GM18870 (cell line): Measurements from ENCODE around the gene BEAN1.
"Not testable (repeated sequence)": the region's sequence is repeated elsewhere in the genome, so short reads cannot be mapped to it uniquely, and the experiment has no call there.

Source experiments
- ATAC-seq: cut with Tn5 transposase; IDR thresholded peaks from one replicate; pipeline ENCODE4 v1.9.1; 2021; ENCODE audit warnings: moderate library complexity; ENCODE audit not compliant: unreplicated experiment

Gene BEAN1

DNA sequence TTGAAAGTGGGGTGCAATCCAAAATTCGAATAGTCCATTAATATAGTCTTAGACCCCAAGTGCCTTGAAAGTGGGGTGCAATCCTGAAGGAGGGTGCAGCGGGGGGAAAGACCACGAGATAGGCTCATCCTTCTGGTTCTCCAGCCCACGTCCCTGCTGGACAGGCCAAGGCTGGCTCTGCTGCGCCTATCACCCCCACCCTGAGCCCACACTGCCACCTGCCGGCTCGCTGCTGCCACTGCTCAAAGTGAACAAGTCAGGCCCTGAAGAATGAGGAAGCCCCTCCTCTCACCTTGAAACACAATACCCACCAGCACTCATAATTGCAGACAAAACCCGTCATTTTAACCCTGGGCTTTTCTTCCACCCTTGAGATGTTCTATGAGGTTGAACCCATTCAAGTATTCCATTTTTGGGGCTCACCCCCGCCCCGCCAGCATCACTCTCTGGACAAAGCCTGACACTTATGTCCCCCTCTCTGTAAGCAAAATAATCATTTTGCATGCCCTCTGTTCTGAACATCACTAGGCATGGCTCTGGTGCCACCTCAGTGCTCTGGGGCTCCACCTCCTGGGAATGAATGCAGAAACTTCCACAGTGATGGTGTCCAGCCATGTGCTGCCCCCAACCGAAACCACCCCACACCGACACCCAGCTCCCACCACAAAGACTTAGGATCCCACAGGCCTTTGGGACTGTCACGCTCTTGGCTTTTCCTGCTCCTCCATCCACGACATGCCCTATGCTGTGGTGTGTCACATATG lies 56.8 kb downstream of the BEAN1 start:
- no peak for ATAC-seq

DNA sequence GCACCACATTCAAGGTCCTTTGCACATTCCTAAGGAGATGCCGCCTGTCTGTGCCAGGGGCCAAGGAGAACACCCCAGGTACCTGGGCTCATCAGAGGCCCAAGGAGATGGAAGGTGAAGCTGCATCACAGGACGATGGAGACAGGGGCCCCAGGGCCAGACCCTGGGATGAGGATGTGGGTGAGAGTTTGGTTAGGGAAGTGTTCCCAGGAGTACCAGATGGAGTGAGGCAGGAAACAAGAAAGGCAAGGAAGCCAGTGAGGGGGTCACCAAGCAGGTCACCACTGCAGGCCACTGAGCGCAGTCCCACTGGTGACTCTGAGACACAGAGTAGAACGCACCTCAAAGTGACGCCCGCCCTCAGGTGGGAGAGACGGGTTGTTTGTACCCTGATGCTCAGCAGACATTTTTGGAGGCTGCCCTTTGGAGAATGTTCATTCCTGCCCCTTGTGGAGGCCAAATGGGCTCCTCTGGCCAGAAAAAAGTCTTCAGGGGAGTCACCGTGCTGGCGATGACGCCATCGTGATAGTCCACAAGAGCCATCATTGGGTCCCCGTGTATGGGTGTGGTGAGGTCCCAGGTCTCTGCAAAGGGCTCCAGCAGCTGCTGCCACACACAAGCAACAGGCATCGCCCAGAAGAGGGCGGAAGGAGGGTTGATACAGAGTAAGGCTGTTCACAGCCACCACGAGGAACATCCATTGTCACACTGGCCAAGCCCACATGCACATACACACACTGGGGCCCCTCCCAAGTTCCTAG lies 57.5 kb downstream of the BEAN1 start:
- no peak for ATAC-seq

DNA sequence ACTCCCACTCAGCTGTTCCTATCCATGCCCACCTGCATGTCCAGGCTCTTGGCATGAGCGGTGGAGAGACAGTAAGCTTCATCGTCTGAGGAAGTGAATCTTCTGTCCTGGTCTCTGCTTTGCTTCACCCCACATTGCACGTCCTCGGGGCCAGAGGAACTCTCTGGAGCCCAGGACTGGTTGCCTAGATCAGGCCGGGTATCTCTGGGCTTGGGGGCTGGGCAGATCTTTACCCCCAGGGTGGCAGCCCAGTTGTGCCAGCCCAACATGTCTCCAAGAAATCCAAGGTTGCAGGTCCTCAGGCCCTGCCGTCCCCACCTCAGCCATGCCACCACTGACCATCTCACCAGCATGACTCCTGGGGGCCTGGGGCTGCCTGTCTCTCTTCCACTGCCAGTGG lies 58.3 kb downstream of the BEAN1 start:
- ATAC-seq, result no peak

DNA sequence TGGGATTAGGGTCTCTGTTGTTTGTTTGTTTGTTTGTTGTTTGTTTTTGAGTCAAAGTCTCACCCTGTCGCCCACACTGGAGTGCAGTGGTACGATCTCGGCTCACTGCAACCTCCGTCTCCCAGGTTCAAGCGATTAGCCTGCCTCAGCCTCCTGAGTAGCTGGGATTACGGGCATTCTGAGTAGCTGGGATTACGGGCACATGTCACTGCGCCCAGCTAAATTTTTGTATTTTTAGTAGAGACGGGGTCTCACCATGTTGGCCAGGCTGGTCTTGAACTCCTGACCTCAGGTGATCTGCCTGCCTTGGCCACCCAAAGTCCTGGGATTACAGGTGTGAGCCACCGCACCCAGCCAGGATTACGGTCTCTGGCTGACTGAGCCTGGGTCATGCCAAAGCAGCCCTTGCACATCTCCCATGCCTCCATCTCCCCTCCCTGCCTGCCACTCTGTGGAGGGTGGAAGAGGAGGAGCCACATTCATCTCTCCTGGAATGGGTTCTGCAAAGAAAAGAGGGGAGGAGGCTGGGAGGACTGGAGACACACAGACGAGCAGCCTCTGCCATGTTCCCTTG lies 59.2 kb downstream of the BEAN1 start:
- ATAC-seq, result no peak

DNA sequence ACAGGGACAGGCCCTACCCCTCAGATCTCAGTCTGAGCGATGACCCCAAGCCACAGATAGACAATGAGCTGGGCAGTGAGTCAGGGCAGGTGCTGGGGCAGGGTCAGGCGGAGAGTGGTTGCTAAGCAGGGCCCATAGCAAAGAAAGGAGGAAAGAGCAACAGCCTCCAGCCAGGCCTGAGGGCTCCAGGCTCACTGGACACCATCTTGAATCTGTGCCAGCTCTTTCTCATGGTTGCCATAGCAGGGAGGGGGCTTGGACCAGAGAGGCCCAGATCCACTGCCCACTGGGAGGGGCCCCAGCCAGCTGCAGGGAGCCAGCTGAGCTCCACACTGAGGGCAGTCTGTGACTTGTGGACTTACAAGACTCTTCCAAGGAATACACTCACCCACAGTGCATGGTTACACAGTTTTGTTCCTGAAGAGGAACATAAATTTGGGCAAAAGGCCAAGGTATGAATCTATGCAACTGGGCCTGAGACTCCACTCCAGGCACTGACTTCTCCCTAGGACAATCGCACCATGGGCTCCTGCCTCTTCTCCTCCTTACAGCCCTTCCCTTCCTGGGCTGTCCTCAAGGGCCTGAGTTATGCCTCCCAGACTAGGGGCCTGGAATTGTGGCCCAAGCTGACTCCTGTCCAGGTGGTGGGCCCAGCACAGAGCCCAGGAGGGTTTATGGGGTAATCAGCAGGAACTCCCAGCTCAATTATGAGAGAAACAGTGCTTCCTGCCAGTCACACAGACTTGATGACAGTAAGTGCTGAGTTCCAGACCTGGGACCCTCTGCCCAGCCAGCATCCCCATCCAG lies 59.9 kb downstream of the BEAN1 start:
- no peak for ATAC-seq

DNA sequence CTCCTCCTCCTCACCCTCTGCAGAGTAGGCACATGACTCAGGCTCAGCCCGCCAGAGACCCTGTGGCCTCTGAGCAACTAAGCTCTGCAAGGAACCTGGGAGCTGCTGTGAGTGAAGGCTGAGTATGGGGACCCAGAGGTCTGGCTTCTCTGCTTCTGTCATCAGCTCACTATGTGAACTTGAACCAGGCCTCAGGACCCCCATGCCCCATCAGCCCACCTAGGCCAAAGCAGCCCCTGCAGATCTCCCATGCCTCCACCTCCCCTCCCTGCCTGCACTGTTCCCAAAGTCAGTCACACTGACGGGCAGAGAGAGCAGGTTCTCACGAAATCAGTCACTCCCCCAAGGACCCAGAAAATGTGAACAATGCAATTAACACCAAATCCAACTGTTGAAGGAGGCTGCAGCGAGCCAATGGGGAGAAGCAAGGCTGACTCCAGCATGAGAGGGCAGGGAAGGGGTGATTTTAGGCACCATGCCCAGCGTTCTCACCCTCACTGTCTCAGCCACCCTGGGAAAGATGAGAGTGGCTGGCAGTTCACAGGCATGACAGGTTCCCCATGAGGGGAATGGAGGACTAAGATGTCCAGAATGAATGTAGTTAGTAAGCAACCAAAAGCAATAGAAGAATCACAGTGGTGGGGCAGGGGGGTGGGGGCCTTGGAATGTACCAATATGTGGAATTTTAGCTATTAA lies 60.6 kb downstream of the BEAN1 start:
- no peak for ATAC-seq

DNA sequence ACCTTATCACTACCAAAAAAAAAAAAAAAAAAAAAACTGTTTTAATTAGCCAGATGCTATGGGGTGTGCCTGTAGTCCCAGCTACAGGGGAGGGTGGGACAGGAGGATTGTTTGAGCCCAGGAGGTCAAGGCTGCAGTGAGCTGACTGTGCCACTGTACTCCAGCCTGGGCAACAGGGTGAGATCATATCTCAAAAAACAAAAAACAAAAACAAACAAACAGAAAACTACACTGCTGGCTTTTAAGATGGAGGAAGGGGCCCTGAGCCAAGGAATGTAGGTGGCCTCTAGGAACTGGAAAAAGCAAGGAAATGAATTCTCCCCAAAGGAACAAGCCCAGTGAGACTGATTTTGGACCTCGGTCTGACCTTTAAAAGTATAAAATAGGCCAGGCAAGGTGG lies 61.4 kb downstream of the BEAN1 start:
- ATAC-seq, result no peak

DNA sequence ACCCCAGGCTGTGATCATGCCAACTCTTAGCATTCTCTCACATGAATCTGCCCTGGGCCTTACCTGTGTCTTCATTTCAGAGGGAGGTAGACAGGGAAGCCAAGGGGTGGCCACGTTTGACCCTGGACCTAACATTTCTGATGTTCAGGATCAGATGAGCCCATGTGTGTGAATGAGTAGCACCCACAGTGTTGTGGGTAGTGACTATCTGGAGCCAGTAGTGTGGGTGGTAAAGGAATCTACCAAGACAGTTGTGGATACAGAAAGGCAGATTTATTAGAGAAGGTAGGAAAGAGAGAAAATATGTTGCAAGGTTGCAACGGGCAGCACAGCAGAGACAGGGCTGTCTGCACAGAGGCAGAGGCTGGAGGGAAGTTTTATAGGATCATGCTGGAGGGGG lies 62.3 kb downstream of the BEAN1 start:
- no peak for ATAC-seq

DNA sequence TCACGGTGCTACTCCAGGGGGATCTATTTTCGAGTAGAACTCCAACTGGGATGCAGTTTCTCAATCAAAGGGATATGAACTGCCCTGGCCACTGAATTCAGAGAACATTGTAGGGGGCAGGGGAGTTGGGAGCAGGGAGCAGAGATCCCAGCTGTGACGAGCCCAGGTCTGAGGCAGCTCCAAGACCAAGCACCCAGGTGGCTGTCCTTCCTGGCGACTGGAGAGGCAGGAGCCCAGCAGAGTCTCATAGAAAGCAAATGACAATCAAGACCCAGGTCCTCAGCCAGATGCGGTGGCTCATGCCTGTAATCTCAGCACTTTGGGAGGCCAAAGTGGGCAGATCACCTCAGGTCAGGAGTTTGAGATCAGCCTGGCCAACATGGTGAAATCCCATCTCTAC lies 62.7 kb downstream of the BEAN1 start:
- no peak for ATAC-seq

DNA sequence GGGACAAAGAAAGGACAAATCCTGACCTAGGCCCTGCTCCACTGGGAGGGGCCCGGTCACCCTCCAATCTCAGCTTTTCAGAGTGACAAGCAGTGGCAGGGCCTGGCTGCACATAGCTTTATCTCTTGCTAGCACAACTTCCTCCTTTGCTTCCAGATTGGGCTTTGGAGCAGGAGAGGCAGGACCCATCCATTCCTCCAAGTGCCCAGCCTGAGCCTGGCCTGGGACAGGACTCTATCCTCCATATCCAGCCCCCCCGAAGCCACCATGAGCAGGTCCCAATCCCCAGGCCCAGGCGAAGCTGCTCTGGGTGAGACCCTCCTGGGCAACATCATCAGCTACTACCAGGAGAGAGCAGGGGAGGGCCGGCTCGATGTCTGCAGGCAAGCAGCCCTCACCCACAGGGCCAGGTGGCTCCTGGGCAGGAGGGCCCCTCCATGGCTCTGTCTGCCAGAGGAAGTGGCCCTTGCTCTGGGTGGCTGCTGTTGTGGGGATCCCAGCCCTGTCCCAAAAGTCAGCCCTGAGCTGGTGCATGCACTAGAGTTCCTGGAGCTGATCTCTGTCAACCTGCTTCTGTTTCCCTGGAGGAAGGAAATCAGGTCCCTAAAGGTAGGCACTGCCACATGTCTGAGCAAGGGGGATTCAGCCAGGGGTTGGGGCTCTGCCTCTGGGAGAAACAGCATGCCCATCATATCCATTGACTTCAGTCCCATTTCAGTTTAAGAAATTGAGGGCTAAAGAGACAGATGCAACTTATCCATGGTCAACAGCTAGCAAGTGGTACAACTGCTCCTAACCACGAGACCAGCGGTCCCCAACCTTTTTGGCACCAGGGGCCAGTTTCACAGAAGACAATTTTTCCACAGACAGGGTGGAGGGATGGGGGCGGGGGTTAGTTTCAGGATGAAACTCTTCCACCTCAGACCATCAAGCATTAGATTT lies 64.0 kb downstream of the BEAN1 start:
- ATAC-seq, result no peak

DNA sequence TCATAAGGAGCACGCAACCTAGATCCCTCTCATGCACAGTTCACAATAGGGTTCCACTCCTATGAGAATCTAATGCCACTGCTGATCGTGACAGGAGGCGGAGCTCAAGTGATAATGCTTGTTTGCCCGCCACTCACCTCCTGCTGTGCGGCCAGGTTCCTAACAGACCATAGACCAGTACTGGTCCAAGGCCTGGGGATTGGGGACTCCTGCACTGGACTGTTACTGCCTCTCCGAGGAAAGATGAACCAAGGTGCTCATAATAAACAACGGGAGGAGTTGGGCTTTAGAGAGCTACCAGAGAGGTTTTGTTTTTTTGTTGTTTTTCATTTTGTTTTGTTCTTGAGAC lies 64.6 kb downstream of the BEAN1 start:
- ATAC-seq, result no peak

DNA sequence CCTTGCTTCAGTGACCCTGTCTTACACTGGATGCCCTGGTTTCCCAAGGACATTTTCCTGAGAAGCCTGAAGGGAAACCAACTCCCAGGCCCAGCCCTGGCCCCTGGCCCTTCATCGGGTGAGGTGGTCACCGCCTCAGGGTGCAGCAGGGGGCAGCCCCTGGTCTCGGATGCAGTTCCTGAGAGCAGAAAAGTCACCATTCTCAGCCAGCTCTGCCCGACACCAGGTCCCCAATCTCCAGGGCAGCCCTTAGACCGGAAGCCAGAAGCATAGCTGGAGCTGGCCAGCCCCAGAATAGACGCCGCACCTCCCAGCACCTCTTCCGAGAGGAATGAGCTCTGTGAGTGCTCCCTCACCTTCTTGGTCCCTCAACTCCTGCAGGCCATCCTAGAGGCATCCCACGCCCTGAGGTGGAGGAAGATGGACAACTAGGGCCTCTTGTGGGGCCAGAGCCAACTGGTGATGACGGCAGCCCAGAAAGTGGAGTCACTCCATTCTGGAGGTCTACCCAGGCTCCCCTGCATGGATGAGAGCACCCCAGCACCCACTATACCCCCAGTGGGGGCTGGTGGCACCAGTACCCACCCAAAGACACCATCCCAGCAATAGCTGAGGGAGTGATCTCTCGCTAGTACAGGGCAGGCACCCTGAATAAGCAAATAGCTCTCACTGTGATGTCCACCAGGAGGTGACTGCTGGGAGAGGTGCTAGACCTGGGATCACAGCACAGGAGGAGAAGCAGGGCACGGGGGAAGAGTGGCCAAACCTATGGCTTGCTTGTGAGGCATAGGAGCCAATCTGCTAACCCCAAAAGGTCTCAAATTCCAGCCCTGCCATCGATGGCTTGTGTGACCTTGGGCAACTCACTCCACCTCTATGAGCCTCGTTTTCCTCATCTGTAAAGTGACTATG lies 66.7 kb downstream of the BEAN1 start:
- ATAC-seq, result no peak

DNA sequence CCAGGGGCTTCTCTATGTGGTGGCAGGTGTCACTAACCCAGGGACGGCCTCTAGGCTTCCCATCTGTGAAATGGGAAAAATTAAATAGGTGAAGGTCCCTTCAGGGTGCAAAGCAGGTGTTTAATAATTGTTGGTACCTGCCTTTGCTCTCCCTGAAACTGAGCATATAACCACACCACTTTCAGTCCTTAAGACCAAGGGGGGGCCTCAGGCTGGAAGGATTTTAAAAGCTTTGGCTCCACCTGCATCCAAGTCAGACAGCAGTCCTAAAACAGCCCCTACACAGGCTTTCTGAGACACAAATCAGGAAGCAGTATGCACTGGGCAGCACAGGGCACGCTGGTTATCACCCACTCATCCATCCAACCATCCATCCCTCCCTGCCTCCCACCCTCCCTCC lies 67.8 kb downstream of the BEAN1 start:
- no peak for ATAC-seq

DNA sequence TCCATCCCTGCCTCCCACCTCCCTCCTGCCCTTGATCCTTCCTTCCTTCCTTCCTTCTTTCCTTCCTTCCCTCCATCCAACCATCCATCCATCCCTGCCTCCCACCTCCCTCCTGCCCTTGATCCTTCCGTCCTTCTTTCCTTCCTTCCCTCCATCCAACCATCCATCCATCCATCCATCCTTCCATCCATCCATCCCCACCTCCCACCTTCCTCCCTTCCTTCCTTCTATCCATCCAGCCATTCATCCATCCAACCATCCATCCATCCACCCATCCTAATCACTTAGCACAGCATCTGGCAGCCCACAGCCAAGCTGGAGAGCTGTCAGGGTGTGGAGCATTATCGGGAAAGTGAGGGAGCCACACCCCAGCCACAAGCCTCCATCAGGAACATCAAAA lies 68.3 kb downstream of the BEAN1 start:
- no peak for ATAC-seq

DNA sequence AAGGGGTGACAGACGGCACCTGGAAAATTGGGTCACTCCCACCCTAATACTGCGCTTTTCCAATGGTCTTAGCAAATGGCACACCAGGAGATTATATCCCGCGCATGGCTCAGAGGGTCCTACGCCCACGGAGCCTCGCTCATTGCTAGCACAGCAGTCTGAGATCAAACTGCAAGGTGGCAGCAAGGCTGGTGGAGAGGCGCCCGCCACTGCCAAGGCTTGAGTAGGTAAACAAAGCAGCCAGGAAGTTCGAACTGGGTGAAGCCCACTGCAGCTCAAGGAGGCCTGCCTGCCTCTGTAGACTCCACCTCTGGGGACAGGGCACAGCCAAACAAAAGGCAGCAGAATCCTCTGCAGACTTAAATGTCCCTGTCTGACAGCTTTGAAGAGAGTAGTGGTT lies 69.1 kb downstream of the BEAN1 start:
- not testable (repeated sequence) for ATAC-seq

DNA sequence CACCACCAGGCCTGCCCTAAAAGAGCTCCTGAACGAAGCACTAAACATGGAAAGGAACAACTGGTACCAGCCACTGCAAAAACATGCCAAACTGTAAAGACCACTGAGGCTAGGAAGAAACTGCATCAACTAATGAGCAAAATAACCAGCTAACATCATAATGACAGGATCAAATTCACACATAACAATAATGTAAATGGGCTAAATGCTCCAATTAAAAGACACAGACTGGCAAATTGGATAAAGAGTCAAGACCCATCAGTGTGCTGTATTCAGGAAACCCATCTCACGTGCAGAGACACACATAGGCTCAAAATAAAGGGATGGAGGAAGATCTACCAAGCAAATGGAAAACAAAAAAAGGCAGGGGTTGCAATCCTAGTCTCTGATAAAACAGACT lies 70.8 kb downstream of the BEAN1 start:
- ATAC-seq, result not testable (repeated sequence)

DNA sequence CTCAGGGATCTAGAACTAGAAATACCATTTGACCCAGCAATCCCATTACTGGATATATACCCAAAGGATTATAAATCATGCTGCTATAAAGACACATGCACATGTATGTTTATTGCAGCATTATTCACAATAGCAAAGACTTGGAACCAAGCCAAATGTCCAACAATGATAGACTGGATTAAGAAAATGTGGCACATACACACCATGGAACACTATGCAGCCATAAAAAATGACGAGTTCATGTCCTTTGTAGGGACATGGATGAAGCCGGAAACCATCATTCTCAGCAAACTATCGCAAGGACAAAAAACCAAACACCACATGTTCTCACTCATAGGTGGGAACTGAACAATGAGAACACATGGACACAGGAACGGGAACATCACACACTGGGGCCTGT lies 74.5 kb downstream of the BEAN1 start:
- ATAC-seq, result not testable (repeated sequence)

DNA sequence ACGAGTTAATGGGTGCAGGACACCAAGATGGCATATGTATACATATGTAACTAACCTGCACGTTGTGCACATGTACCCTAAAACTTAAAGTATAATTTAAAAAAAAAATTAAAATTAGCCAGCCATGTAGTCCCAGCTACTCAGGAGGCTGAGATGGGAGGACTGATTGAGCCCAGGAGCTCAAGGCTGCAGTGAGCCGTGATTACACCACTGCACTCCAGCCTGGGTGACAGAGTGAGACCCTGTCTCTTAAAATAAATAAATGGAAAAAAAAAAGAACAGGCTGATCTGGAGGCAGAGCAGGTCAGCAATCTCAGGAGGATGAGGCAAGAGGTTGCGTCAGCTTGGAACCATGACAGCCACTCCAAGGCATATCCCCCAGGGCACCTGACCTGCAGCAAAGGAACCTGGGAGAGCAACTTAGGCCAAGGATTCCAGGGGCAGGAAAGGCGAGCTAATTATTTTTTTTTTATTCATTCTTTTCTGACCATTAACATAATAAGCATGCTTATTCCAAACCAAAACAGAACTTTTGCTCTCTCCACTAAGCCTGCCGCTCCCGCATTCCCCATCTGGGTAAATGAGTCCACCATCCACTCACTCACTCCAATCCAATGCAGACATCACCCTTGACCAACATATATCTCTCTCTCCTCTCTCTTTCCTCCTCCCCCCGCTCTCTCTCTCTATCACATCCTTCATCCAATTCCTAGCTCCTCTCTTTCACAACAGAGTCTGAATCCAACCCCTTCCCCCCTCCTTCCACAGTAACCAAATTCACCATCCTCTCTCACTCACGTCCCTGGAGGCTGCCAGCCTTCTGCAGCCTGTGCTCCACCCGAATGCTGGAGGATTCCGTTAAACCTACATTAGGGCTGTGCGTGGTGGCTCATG lies 75.2 kb downstream of the BEAN1 start:
- ATAC-seq, result no peak
